NCI-H82 (cell line): ENCODE data around the gene DAPK1.
A peak's percentile ranks its signal among the peaks of the same experiment; 100 is the strongest.

ENCODE experiments used
- DNase-seq: peaks from one replicate; lab custom pipeline; 2025; lab: John Stamatoyannopoulos, UW

Gene DAPK1

GRCh38 chr9:87594194-87594593 is 96.5 kb downstream of the DAPK1 start:
- DNase-seq, result no peak

GRCh38 chr9:87594662-87595061 is 97.0 kb downstream of the DAPK1 start:
- DNase-seq, result no peak

GRCh38 chr9:87595610-87596009 is 97.9 kb downstream of the DAPK1 start:
- DNase-seq, result no peak

- no peak for DNase-seq
Measured at GRCh38 chr9:87596862-87597261, 99.2 kb downstream of the DAPK1 start.

- no peak for DNase-seq
Measured at GRCh38 chr9:87597710-87598443, 100.2 kb downstream of the DAPK1 start.

- no peak for DNase-seq
Measured at GRCh38 chr9:87599901-87600610, 102.4 kb downstream of the DAPK1 start.

GRCh38 chr9:87601176-87601575 is 103.5 kb downstream of the DAPK1 start:
- DNase-seq, result no peak

GRCh38 chr9:87601595-87601994 is 103.9 kb downstream of the DAPK1 start:
- DNase-seq, result no peak

- no peak for DNase-seq
Measured at GRCh38 chr9:87602933-87603643, 105.4 kb downstream of the DAPK1 start.

- DNase-seq, result no peak
Measured at GRCh38 chr9:87603854-87604490, 106.3 kb downstream of the DAPK1 start.

GRCh38 chr9:87604886-87605588 is 107.4 kb downstream of the DAPK1 start:
- no peak for DNase-seq

GRCh38 chr9:87605676-87606075 is 108.0 kb downstream of the DAPK1 start:
- peak; percentile 56 for DNase-seq

- DNase-seq, result peak; percentile 78
Measured at GRCh38 chr9:87606841-87607521, 109.3 kb downstream of the DAPK1 start.

- DNase-seq, result no peak
Measured at GRCh38 chr9:87607859-87608258, 110.2 kb downstream of the DAPK1 start.

GRCh38 chr9:87609002-87609401 is 111.3 kb downstream of the DAPK1 start:
- DNase-seq, result no peak

- no peak for DNase-seq
Measured at GRCh38 chr9:87609486-87609885, 111.8 kb downstream of the DAPK1 start.

- DNase-seq, result no peak
Measured at GRCh38 chr9:87610200-87611155, 112.8 kb downstream of the DAPK1 start.

GRCh38 chr9:87611776-87612175 is 114.1 kb downstream of the DAPK1 start:
- no peak for DNase-seq

- DNase-seq, result no peak
Measured at GRCh38 chr9:87612536-87612935, 114.9 kb downstream of the DAPK1 start.
